ENCODE measurements around the gene SLC26A8. TPM values are rescaled to one million over a fixed set of nuclear protein-coding genes. Genes with fewer than 3 reads are reported as not detected.

SLC26A8 gene
- polyA plus RNA-seq, 3 donors = 0.52 to 1.7 (median 1.5) TPM

- intact Hi-C loops (cut with micrococcal nuclease) = loop anchor here in 1 of 2 donors (10.0 kb wide), 1 partner anchor 181 kb away; the partner anchor contains the start of gene CLPSL2
- H3K4me1 ChIP-seq (ENCODE audit: control insufficient read depth in 1 of 2, insufficient read depth in 2 of 2, low read length in 2 of 2) = peaks cover 0 to 7% of the 10 kb centered on the region in 2 donors
- Mint-ChIP-seq H3K36me3 (peaks cover 25 to 45% of the 10 kb centered on the region in 2 donors), H3K27ac (peak overlapping the region in 1 of 7 donors; percentile 8), H3K4me3 (no peak overlapping the region), H3K4me1 (peaks cover 14% of the 10 kb centered on the region), H3K27me3 (ENCODE audit: low read depth in 3 of 3) (peaks cover 0 to 2% (median 0%) of the 10 kb centered on the region in 3 donors), H3K9me3 (no peaks in the 10 kb centered on the region)
- no peak overlapping the region for H2AFZ ChIP-seq (ENCODE audit: insufficient read depth, low read depth, low read length, poor library complexity, severe bottlenecking)
- H3K36me3 ChIP-seq (replicated peaks in 1 of 2; ENCODE audit: control insufficient read depth in 1 of 2, insufficient read depth in 2 of 2, low read length in 2 of 2) = peaks cover 0 to 6% of the 10 kb centered on the region in 2 donors
- WGBS (ENCODE audit: insufficient coverage) = 84% methylated on average over 4 of the region's 5 CpGs
- TF ChIP-seq CTCF (IDR thresholded peaks at IDR 0.05) = no peak
- no peak overlapping the region for H3K4me2 ChIP-seq (replicated peaks; ENCODE audit: extremely low read depth, low read length, poor library complexity, severe bottlenecking)
- DNase-seq = no peak
- no peaks in the 10 kb centered on the region for H3K27me3 ChIP-seq (ENCODE audit: control insufficient read depth in 2 of 2, insufficient read depth in 2 of 2, low read length in 2 of 2)
- H3K79me2 ChIP-seq (ENCODE audit: insufficient read depth, low read length) = no peaks in the 10 kb centered on the region
- H3K9me3 ChIP-seq (replicated peaks in 1 of 2; ENCODE audit: control insufficient read depth in 1 of 2, insufficient read depth in 1 of 2, low read length in 2 of 2) = no peaks in the 10 kb centered on the region
- H4K20me1 ChIP-seq (ENCODE audit: insufficient read depth, low read length) = no peaks in the 10 kb centered on the region
- H3K4me3 ChIP-seq (replicated peaks in 1 of 3; ENCODE audit: low read depth in 2 of 3, low read length in 3 of 3) = no peak overlapping the region
- no peak overlapping the region for H3K27ac ChIP-seq (ENCODE audit: low read depth in 1 of 2, low read length in 2 of 2)
- no peak overlapping the region for H3K9ac ChIP-seq (ENCODE audit: insufficient read depth, low read length, poor library complexity, severe bottlenecking)
Measured at GRCh38 chr6:35955521-35955920, 68.9 kb downstream of the SLC26A8 start.

GRCh38 chr6:35955071-35955470, 69.4 kb downstream of the SLC26A8 start:
- Histone ChIP-seq H3K9me3 (replicated peaks in 1 of 2; ENCODE audit: control insufficient read depth in 1 of 2, insufficient read depth in 1 of 2, low read length in 2 of 2) (no peaks in the 10 kb centered on the region), H3K79me2 (ENCODE audit: insufficient read depth, low read length) (no peaks in the 10 kb centered on the region), H3K27me3 (ENCODE audit: control insufficient read depth in 2 of 2, insufficient read depth in 2 of 2, low read length in 2 of 2) (no peaks in the 10 kb centered on the region), H3K27ac (ENCODE audit: low read depth in 1 of 2, low read length in 2 of 2) (no peak overlapping the region), H3K4me2 (replicated peaks; ENCODE audit: extremely low read depth, low read length, poor library complexity, severe bottlenecking) (no peak overlapping the region), H3K4me1 (ENCODE audit: control insufficient read depth in 1 of 2, insufficient read depth in 2 of 2, low read length in 2 of 2) (peaks cover 0 to 7% of the 10 kb centered on the region in 2 donors), H4K20me1 (ENCODE audit: insufficient read depth, low read length) (no peaks in the 10 kb centered on the region), H3K9ac (ENCODE audit: insufficient read depth, low read length, poor library complexity, severe bottlenecking) (no peak overlapping the region), H2AFZ (ENCODE audit: insufficient read depth, low read depth, low read length, poor library complexity, severe bottlenecking) (no peak overlapping the region), H3K36me3 (replicated peaks in 1 of 2; ENCODE audit: control insufficient read depth in 1 of 2, insufficient read depth in 2 of 2, low read length in 2 of 2) (peaks cover 0 to 6% of the 10 kb centered on the region in 2 donors), H3K4me3 (replicated peaks in 1 of 3; ENCODE audit: low read depth in 2 of 3, low read length in 3 of 3) (no peak overlapping the region)
- Mint-ChIP-seq H3K27me3 (ENCODE audit: low read depth in 3 of 3) (peaks cover 0 to 2% (median 0%) of the 10 kb centered on the region in 3 donors), H3K9me3 (no peaks in the 10 kb centered on the region), H3K4me3 (no peak overlapping the region), H3K27ac (no peak overlapping the region), H3K36me3 (peaks cover 24 to 42% of the 10 kb centered on the region in 2 donors), H3K4me1 (peaks cover 14% of the 10 kb centered on the region)
- TF ChIP-seq CTCF (IDR thresholded peaks at IDR 0.05) = no peak
- DNase-seq = no peak
- intact Hi-C loops (cut with micrococcal nuclease) = loop anchor here in 1 of 2 donors (10.0 kb wide), 1 partner anchor 180 kb away; the partner anchor contains the start of gene CLPSL2
- 97% methylated on average over 3 of the region's 8 CpGs for WGBS (ENCODE audit: insufficient coverage)

Measured in CD14-positive monocyte (primary cell).